C4-2B (cell line): ENCODE measurements around the gene SACS.

Experiments
- ZFX ChIP-seq: fragments of 450-650 bp; IDR thresholded peaks from 2 replicates; pipeline ENCODE4 v1.6.1; 2017
- TF ChIP-seq, protein P1 (sequence below): fragments of 450-650 bp; conservative IDR thresholded peaks from 2 replicates; pipeline ENCODE4 v1.5.1; 2017; ENCODE audit warnings: mild to moderate bottlenecking

DNA sequence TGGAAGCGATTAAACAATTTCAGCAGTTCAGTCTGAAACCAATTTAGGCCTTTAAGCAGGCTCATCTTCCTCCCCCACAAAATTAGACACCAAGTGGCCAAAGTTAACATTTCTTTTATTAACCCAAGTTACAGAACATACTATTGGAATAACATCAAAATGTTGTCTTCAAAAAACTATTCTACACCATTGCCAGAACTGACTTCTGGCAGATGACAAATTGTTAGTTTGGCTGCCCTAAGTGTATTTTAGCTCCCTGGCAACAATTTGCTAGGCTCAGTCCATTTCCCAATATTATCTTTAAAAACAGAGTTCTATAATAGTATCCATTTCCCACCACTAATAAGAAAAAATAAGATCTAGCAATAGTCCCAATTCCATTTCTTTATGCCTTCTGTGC lies 144.9 kb downstream of the SACS start:
- TF ChIP-seq, protein P1, sequence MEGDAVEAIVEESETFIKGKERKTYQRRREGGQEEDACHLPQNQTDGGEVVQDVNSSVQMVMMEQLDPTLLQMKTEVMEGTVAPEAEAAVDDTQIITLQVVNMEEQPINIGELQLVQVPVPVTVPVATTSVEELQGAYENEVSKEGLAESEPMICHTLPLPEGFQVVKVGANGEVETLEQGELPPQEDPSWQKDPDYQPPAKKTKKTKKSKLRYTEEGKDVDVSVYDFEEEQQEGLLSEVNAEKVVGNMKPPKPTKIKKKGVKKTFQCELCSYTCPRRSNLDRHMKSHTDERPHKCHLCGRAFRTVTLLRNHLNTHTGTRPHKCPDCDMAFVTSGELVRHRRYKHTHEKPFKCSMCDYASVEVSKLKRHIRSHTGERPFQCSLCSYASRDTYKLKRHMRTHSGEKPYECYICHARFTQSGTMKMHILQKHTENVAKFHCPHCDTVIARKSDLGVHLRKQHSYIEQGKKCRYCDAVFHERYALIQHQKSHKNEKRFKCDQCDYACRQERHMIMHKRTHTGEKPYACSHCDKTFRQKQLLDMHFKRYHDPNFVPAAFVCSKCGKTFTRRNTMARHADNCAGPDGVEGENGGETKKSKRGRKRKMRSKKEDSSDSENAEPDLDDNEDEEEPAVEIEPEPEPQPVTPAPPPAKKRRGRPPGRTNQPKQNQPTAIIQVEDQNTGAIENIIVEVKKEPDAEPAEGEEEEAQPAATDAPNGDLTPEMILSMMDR = peak; percentile 19; the same call in 1 of the 2 replicates
- TF ChIP-seq ZFX = no peak
